ENCODE data around the gene XYLT2.
A peak's percentile ranks its signal among the peaks of the same experiment; 100 is the strongest.

XYLT2 gene

GRCh38 chr17:50359005-50359699 lies 13.2 kb downstream of the XYLT2 start:
- H3K4me3 ChIP-seq (replicated peaks; ENCODE audit: low read depth, low read length) = no peak overlapping the region
- TF ChIP-seq CTCF (IDR thresholded peaks at IDR 0.05; ENCODE audit: low read depth, low read length, missing control alignments) = no peak
- DNase-seq (ENCODE audit: extremely low read depth, low read depth) = no peak

- TF ChIP-seq CTCF (IDR thresholded peaks at IDR 0.05; ENCODE audit: low read depth, low read length, missing control alignments) = no peak
- no peak overlapping the region for H3K4me3 ChIP-seq (replicated peaks; ENCODE audit: low read depth, low read length)
- DNase-seq (ENCODE audit: extremely low read depth, low read depth) = no peak
Measured at GRCh38 chr17:50359998-50360461, 14.1 kb downstream of the XYLT2 start.

- no peak overlapping the region for H3K4me3 ChIP-seq (replicated peaks; ENCODE audit: low read depth, low read length)
- no peak for TF ChIP-seq CTCF (IDR thresholded peaks at IDR 0.05; ENCODE audit: low read depth, low read length, missing control alignments)
- no peak for DNase-seq (ENCODE audit: extremely low read depth, low read depth)
Measured at GRCh38 chr17:50360486-50361115, 14.7 kb downstream of the XYLT2 start.

GRCh38 chr17:50361561-50362480 lies 15.9 kb downstream of the XYLT2 start:
- peak; percentile 80 for TF ChIP-seq CTCF (IDR thresholded peaks at IDR 0.05; ENCODE audit: low read depth, low read length, missing control alignments)
- peak; percentile 39 for DNase-seq (ENCODE audit: extremely low read depth, low read depth)
- no peak overlapping the region for H3K4me3 ChIP-seq (replicated peaks; ENCODE audit: low read depth, low read length)

- no peak for TF ChIP-seq CTCF (IDR thresholded peaks at IDR 0.05; ENCODE audit: low read depth, low read length, missing control alignments)
- H3K4me3 ChIP-seq (replicated peaks; ENCODE audit: low read depth, low read length) = no peak overlapping the region
Measured at GRCh38 chr17:50362661-50363060, 16.7 kb downstream of the XYLT2 start.

GRCh38 chr17:50363217-50364060 lies 17.5 kb downstream of the XYLT2 start:
- no peak for TF ChIP-seq CTCF (IDR thresholded peaks at IDR 0.05; ENCODE audit: low read depth, low read length, missing control alignments)
- H3K4me3 ChIP-seq (replicated peaks; ENCODE audit: low read depth, low read length) = no peak overlapping the region
- no peak for DNase-seq (ENCODE audit: extremely low read depth, low read depth)

More at GRCh38 chr17:50362661-50363060, 16.7 kb downstream of the XYLT2 start:
- no peak for DNase-seq (ENCODE audit: extremely low read depth, low read depth)

Measured in HFF-Myc (cell line).